ENCODE results near the gene RBPMS2. TPM values are rescaled to one million over a fixed set of nuclear protein-coding genes. Genes with fewer than 3 reads are reported as not detected.

Gene RBPMS2
- polyA plus RNA-seq, 1 donor from 2014 or later: not detected

- Histone ChIP-seq H3K36me3 (ENCODE audit: insufficient read depth, low read length) (no peaks in the 10 kb centered on the region), H3K4me2 (ENCODE audit: low read length) (peak overlapping the region; percentile 99), H3K9ac (ENCODE audit: low read length) (peak overlapping the region; percentile 97)
Measured at GRCh38 chr15:64703632-64703959, 71.8 kb downstream of the RBPMS2 start.

GRCh38 chr15:64702816-64703631, 72.4 kb downstream of the RBPMS2 start:
- Histone ChIP-seq H3K79me2 (replicated peaks; ENCODE audit: insufficient read depth, low read length) (peaks cover 57% of the 10 kb centered on the region), H3K4me2 (ENCODE audit: low read length) (peak overlapping the region; percentile 99), H3K9me3 (ENCODE audit: low read length) (no peaks in the 10 kb centered on the region), H3F3A (ENCODE audit: insufficient read depth, low read length, poor library complexity, severe bottlenecking) (peaks cover 5% of the 10 kb centered on the region), H3K9ac (ENCODE audit: low read length) (peak overlapping the region; percentile 97), H4K20me1 (ENCODE audit: insufficient read depth) (peaks cover 3% of the 10 kb centered on the region), H3K4me3 (ENCODE audit: low read length) (peak overlapping the region; percentile 91), H2AFZ (ENCODE audit: low read depth, low read length) (peak overlapping the region; percentile 71), H3K9me2 (ENCODE audit: insufficient read depth, low read length) (no peaks in the 10 kb centered on the region), H3K27ac (ENCODE audit: low read length) (peak overlapping the region; percentile 98), H3K36me3 (ENCODE audit: insufficient read depth, low read length) (no peaks in the 10 kb centered on the region), H3K27me3 (ENCODE audit: insufficient read depth, low read depth, low read length) (no peaks in the 10 kb centered on the region)
- peak; percentile 99 for TF ChIP-seq POLR2AphosphoS5 (IDR thresholded peaks at IDR 0.05)
- no peak for TF ChIP-seq RAD21 (conservative IDR thresholded peaks at IDR 0.05)
- peak; percentile 60 for TF ChIP-seq MXI1 (conservative IDR thresholded peaks at IDR 0.05; ENCODE audit: poor library complexity, severe bottlenecking)
- TF ChIP-seq SMC3 (conservative IDR thresholded peaks at IDR 0.05; ENCODE audit: poor library complexity): peak; percentile 27
- TF ChIP-seq REST (IDR thresholded peaks at IDR 0.05; ENCODE audit: borderline replicate concordance): peak; percentile 92
- TF ChIP-seq CTCF (IDR thresholded peaks at IDR 0.05; ENCODE audit: poor library complexity, severe bottlenecking): no peak
- TF ChIP-seq TAF1 (IDR thresholded peaks at IDR 0.05; ENCODE audit: low read depth): peak; percentile 76
- no peak for TF ChIP-seq EZH2 (IDR thresholded peaks at IDR 0.05; ENCODE audit: borderline replicate concordance, insufficient read depth, low read length, poor library complexity, severe bottlenecking)
- TF ChIP-seq EP300 (conservative IDR thresholded peaks at IDR 0.05; ENCODE audit: poor library complexity, severe bottlenecking): peak; percentile 67

More at GRCh38 chr15:64703632-64703959, 71.8 kb downstream of the RBPMS2 start:
- no peaks in the 10 kb centered on the region for H3K27me3 ChIP-seq (ENCODE audit: insufficient read depth, low read depth, low read length)
- H4K20me1 ChIP-seq (ENCODE audit: insufficient read depth): peaks cover 3% of the 10 kb centered on the region
- H3K9me2 ChIP-seq (ENCODE audit: insufficient read depth, low read length): no peaks in the 10 kb centered on the region
- no peaks in the 10 kb centered on the region for H3K9me3 ChIP-seq (ENCODE audit: low read length)
- TF ChIP-seq TAF1 (IDR thresholded peaks at IDR 0.05; ENCODE audit: low read depth) (no peak), CTCF (IDR thresholded peaks at IDR 0.05; ENCODE audit: poor library complexity, severe bottlenecking) (no peak)
- H3K27ac ChIP-seq (ENCODE audit: low read length): peak overlapping the region; percentile 98
- peaks cover 52% of the 10 kb centered on the region for H3K79me2 ChIP-seq (replicated peaks; ENCODE audit: insufficient read depth, low read length)
- H3F3A ChIP-seq (ENCODE audit: insufficient read depth, low read length, poor library complexity, severe bottlenecking): peaks cover 5% of the 10 kb centered on the region
- H2AFZ ChIP-seq (ENCODE audit: low read depth, low read length): peak overlapping the region; percentile 71
- peak overlapping the region; percentile 91 for H3K4me3 ChIP-seq (ENCODE audit: low read length)
